H1 (cell line): Measurements from ENCODE around the gene CITED1. TPM values are rescaled to one million over a fixed set of nuclear protein-coding genes. Genes with fewer than 3 reads are reported as not detected.

Source experiments
- CBX8 ChIP-seq: fragments of 300-800, 300-1000 bp; sonication (generic); IDR thresholded peaks from 2 replicates; pipeline ENCODE4 v1.7.1; 2016; ENCODE audit warnings: low read depth, low read length, borderline replicate concordance
- polyA plus RNA-seq, 7 experiments: library from polyadenylated mRNA; depleted of rRNA in 3 of 7; stranded (reverse) in 5 of 7; unstranded in 2 of 7; fragments of >200 nt in 5 of 7; fragments of 200-250 nt in 2 of 7; gene quantifications; 1 replicate in 5 of 7; 2 replicates in 1 of 7; 4 replicates in 1 of 7; pipeline versions ENCODE4 v1.2.1 to v1.2.3, GENCODE V29; 2011 to 2013; ENCODE audit warnings: missing spikeins in 2 of 7, mixed read lengths in 2 of 7
- total RNA-seq: library from RNA; stranded (reverse); fragmentation: NEBNext Ultra II Directional; extraction: Animal tissue kit (Norgen Biotek cat#: 25700); gene quantifications from 2 replicates; pipeline ENCODE4 v1.2.1, GENCODE V29; 2021

CITED1 gene
- total and polyA plus RNA-seq, 2 of the 8 experiments (the other 6 are each of a cell fraction or from before 2014, with no cell fraction given): 1.2 to 2.4 TPM

DNA sequence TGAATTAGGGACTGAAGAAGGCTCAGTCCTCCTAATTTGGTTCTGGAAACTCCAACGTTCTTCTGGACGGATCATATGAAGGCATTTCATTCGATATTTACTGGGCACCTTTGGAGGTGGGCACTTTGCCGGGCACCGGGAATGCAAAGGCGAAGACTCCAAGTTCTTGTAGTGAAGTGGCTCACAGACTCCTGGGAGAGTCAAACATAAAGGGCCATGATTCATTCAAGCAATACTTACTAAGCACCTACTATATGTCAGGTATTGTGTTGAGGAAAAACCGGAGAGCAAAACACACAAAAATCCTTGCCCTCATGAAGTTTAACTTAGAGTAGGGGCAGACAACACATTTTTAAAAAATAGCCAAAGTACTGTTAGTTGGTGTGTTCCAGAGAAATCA, 49.9 kb downstream of the CITED1 start (continued):
- TF ChIP-seq CBX8: no peak
